PC-3 (cell line): ENCODE results near the gene ZNF831. TPM values are rescaled to one million over a fixed set of nuclear protein-coding genes. Genes with fewer than 3 reads are reported as not detected.

Experiments
- ATAC-seq: fragments of 200-7000 bp; cut with Tn5 transposase; 2 replicates; pipeline ENCODE4 v1.9.1; 2020; ENCODE audit warnings: mild to moderate bottlenecking, moderate library complexity
- BruUV-seq: library from RNA; stranded (reverse); fragments of 400-500 nt; replicated peaks from 2 replicates; lab custom pipeline; 2021; lab: Mats Ljungman, UMichigan
- CTCF ChIA-PET: fragments of 300-600 bp; sonication (Branson Sonifier 250); formaldehyde crosslinking; loops from one replicate; lab custom pipeline; 2022; ENCODE audit warnings: antibody characterized with exemption; lab: Charles Lee
- POLR2A ChIA-PET: fragments of 300-600 bp; sonication (Branson Sonifier 250); formaldehyde crosslinking; loops from one replicate; lab custom pipeline; 2022; ENCODE audit warnings: antibody characterized with exemption; ENCODE audit not compliant: unreplicated experiment; lab: Charles Lee
- DNase-seq: peaks from one replicate; pipeline ENCODE4 v3.0.0-alpha.2; 2015
- H2AFZ ChIP-seq: fragments of 300-600 bp; sonication (generic); 2 replicates; pipeline ENCODE4 v1.6.0; 2016; ENCODE audit warnings: antibody characterized with exemption, low read length
- H3F3A ChIP-seq: fragments of 300-600 bp; sonication (generic); one replicate; pipeline ENCODE4 v1.6.0; 2017; ENCODE audit warnings: antibody characterized with exemption, low read length, control low read depth, mild to moderate bottlenecking; ENCODE audit not compliant: unreplicated experiment
- H3K27ac ChIP-seq: fragments of 300-600 bp; sonication (generic); 2 replicates; pipeline ENCODE4 v1.5.1; 2016; ENCODE audit warnings: mild to moderate bottlenecking, low read length
- H3K27me3 ChIP-seq: fragments of 300-600 bp; sonication (generic); 2 replicates; pipeline ENCODE4 v1.6.1; 2016; ENCODE audit warnings: low read length, mixed read lengths
- H3K36me3 ChIP-seq: fragments of 300-600 bp; sonication (generic); 2 replicates; pipeline ENCODE4 v1.6.1; 2016; ENCODE audit warnings: low read depth, mixed run types, low read length, mixed read lengths
- H3K4me1 ChIP-seq: fragments of 300-600 bp; sonication (generic); 2 replicates; pipeline ENCODE4 v1.5.1; 2016; ENCODE audit warnings: low read length; ENCODE audit not compliant: insufficient read depth
- H3K4me2 ChIP-seq: fragments of 300-600 bp; sonication (generic); 2 replicates; pipeline ENCODE4 v1.6.0; 2016; ENCODE audit warnings: low read length
- H3K4me3 ChIP-seq: fragments of 300-600 bp; sonication (generic); 2 replicates; pipeline ENCODE4 v1.5.1; 2016; ENCODE audit warnings: mild to moderate bottlenecking, low read length, mixed read lengths
- H3K79me2 ChIP-seq: fragments of 300-600 bp; sonication (generic); 2 replicates; pipeline ENCODE4 v1.6.1; 2017; ENCODE audit warnings: low read length, mixed read lengths
- H3K9ac ChIP-seq: fragments of 300-600 bp; sonication (generic); 2 replicates; pipeline ENCODE4 v1.6.0; 2016; ENCODE audit warnings: mild to moderate bottlenecking, low read length
- H3K9me2 ChIP-seq: fragments of 300-600 bp; sonication (generic); replicated peaks from 2 replicates; pipeline ENCODE4 v1.6.1; 2016; ENCODE audit warnings: mixed run types, low read length, mixed read lengths
- H3K9me3 ChIP-seq: fragments of 300-600 bp; sonication (generic); 2 replicates; pipeline ENCODE4 v1.6.1; 2016; ENCODE audit warnings: low read length, mixed read lengths
- H4K20me1 ChIP-seq: fragments of 300-600 bp; sonication (generic); 2 replicates; pipeline ENCODE4 v1.6.1; 2016; ENCODE audit warnings: low read length, mixed read lengths
- CTCF ChIP-seq: fragments of 300-600 bp; sonication (generic); conservative IDR thresholded peaks from 2 replicates; pipeline ENCODE4 v1.5.1; 2017; ENCODE audit warnings: antibody characterized with exemption, low read depth, mild to moderate bottlenecking, low read length
- EZH2 ChIP-seq: fragments of 300-600 bp; sonication (generic); IDR thresholded peaks from one replicate; pipeline ENCODE4 v1.6.1; 2017; ENCODE audit warnings: antibody characterized with exemption, mild to moderate bottlenecking, low read length; ENCODE audit not compliant: unreplicated experiment
- EZH2phosphoT487 ChIP-seq: fragments of 300-600 bp; sonication (generic); IDR thresholded peaks from 2 replicates; pipeline ENCODE4 v1.6.1; 2018; ENCODE audit warnings: mild to moderate bottlenecking, antibody characterized with exemption, low read length, borderline replicate concordance
- intact Hi-C: fragments of 100-400 bp; cut with micrococcal nuclease; formaldehyde crosslinking; loops from 2 replicates; pipeline ENCODE4 v1.9.0; 2023
- total RNA-seq: library from RNA; depleted of rRNA; stranded (reverse); fragments of >200 nt; gene quantifications from 2 replicates; pipeline ENCODE4 v1.2.3, GENCODE V29; 2014

Gene ZNF831
- total RNA-seq, 1 experiment from 2014 or later, result not detected

DNA sequence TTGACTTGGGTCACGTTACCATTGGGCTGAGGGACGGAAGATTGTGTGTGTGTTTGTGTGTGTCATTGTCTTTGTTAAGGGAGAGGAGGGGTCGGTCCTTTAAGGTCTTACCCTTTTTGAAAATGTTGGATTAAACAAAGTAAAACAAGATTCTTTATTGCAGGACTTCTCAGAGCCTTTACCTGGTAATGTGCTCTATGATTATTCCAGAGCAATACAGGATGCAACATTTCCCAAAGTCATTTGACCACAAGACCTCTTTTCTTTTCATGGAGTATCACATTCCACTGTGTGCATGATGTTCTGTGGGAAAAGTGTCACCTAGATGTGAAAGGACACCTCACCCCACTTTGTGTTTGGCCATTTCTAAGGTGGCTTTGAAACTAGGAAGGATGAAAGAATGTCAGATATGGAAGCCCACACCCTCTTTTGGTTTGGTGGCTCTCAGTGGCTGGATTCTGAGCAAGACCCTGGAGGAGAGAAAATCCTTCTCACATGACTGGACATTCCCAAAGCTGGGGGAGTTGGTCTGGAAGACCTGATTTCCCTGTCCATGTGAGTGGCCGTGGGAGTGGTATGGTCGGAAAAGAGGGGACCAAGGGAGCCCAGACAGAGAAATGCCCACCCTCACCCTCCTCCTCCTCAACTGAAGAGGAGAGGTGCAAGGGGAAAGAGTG is 18.2 kb upstream of the ZNF831 start:
- ATAC-seq (no peak), DNase-seq (no peak)
- Histone ChIP-seq H3K9me3 (no peaks in the 10 kb centered on the region), H2AFZ (no peak overlapping the region), H3K9ac (no peak overlapping the region), H3K79me2 (no peaks in the 10 kb centered on the region), H4K20me1 (no peaks in the 10 kb centered on the region), H3K27me3 (peaks cover 70% of the 10 kb centered on the region), H3K4me2 (no peak overlapping the region), H3K27ac (no peak overlapping the region), H3K9me2 (no peaks in the 10 kb centered on the region), H3K4me1 (no peaks in the 10 kb centered on the region), H3F3A (no peaks in the 10 kb centered on the region), H3K36me3 (no peaks in the 10 kb centered on the region), H3K4me3 (no peak overlapping the region)
- ChIA-PET CTCF (no interaction called here), POLR2A (no interaction called here)
- TF ChIP-seq CTCF (no peak), EZH2 (no peak), EZH2phosphoT487 (no peak)
- BruUV-seq, result no TSS peak
- intact Hi-C loops, result no loop called here

DNA sequence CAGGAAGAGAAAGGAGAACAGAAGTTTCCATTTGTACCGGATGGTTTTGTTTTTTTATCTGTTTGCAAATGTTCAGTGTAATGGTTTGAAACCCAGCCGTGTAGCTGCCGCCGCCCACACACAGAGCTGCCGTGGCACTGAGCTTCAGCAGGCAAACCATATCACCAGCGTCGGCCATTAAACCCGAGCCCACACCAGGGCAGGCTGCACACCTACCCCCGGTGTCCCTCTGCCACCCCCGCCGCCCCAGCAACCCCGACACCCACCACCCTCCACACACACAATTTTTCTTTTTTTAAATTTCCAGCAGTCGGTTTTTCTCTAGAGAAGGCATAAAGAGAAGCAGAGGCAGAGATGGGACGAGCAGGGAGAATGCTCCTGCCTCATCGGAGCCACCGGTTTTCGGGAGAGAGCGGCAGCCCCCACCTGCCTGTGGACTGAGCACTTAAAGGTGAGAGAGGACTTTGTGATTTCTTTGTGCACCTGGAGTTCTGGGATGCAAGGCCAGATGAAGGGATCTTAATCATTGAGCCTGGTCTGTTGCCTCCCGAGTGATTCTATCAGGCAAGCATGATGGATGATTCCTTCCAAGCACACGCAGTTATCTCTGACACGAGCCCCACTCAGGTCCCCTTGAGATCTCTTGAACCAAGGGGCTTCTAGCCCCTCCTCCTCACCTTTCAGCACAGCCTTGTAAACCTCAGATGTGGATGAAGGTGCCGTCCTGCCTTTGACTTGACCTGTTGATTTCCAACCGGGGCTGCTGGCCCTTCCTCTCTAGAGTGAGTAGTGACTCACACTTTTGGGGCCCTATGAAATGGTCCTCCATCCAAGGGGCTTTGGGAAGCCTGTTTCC is 17.5 kb upstream of the ZNF831 start:
- H3K27me3 ChIP-seq, result peaks cover 78% of the 10 kb centered on the region
- ChIA-PET CTCF (no interaction called here), POLR2A (no interaction called here)

More for the DNA sequence above, 17.5 kb upstream of the ZNF831 start:
- intact Hi-C loops, result no loop called here
- Histone ChIP-seq H3K9me2 (no peaks in the 10 kb centered on the region), H2AFZ (no peak overlapping the region), H3K9ac (no peak overlapping the region), H3K4me1 (no peaks in the 10 kb centered on the region), H3K27ac (no peak overlapping the region), H3F3A (no peaks in the 10 kb centered on the region), H3K79me2 (no peaks in the 10 kb centered on the region), H3K4me3 (no peak overlapping the region), H3K36me3 (no peaks in the 10 kb centered on the region), H3K9me3 (no peaks in the 10 kb centered on the region), H3K4me2 (no peak overlapping the region), H4K20me1 (no peaks in the 10 kb centered on the region)
- no peak for TF ChIP-seq CTCF
- no peak for TF ChIP-seq EZH2
- no peak for TF ChIP-seq EZH2phosphoT487
- DNase-seq, result no peak
- no peak for ATAC-seq
- no TSS peak for BruUV-seq
